G401 (cell line): ENCODE measurements around the gene GNAQ. TPM values are rescaled to one million over a fixed set of nuclear protein-coding genes. Genes with fewer than 3 reads are reported as not detected.

Experiments used
- DNase-seq: peaks from one replicate; pipeline ENCODE4 v3.0.0-alpha.2; 2015; ENCODE audit warnings: low spot score
- in situ Hi-C: cut with HindIII; loops from 2 replicates; pipeline ENCODE4 v1.10.0; 2016; ENCODE audit warnings: low sequenced_read_pairs, mixed read lengths
- total RNA-seq: library from RNA; depleted of rRNA; stranded (reverse); fragments of >200 nt; shearing (Covaris generic); gene quantifications from 2 replicates; pipeline ENCODE4 v1.2.3, GENCODE V29; 2014

Gene GNAQ
- total RNA-seq, 1 experiment from 2014 or later: 24.5 TPM

DNA sequence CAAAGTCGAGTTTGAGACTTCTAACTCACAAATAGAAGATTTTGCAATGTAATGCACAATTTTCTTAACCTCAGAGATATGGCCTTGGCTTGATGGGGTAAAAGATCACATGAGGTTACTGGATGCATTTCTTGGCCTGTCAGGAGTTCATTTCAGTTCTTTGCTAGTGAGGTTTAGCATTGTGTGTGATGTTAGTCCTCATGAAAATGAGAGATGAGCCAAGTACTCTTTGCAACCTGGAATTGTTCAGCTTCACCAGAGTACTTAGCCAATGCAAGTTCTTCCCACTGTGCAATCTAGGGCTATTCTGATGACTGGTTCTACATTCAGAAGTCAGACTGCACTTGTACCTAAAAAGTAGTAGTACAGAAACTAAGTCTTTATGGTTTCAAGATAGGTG is 24.9 kb downstream of the GNAQ start:
- no peak for DNase-seq
- in situ Hi-C loops: no loop called here

DNA sequence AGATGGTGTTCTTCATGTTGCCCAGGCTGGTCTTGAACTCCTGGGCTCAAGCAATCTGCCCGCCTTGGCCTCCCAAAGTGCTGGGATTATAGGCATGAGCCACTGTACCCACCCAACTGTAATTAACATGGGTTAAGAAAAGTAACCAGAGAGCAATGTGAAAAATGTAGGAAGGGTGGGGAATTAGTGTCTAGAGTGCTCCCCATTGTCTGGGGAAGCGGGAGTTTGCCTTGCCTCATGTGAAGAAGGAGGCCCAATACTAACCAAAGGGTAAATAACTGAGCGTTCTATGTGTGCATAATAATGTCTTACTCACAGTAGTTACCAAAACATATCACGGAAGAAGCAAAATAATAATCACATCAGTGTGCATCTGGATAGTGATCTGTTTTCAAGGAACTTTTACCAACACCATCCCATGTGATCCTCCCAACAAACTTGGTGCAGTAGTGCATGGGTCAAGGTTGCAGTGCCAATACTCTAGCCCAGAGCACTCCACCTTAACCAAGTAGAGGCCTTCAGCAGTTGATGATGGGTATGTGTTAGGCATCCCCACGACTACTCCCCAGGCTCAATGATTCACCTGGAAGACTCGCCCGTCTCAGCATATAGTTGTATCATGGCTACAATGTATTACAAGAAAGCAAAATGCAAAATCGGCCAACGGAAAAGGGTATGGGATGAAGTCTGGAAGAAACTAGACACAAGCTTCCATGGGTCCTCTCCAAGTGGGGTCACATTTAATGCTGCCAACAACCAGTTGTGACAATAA is 26.2 kb downstream of the GNAQ start:
- in situ Hi-C loops: no loop called here
- DNase-seq: no peak

DNA sequence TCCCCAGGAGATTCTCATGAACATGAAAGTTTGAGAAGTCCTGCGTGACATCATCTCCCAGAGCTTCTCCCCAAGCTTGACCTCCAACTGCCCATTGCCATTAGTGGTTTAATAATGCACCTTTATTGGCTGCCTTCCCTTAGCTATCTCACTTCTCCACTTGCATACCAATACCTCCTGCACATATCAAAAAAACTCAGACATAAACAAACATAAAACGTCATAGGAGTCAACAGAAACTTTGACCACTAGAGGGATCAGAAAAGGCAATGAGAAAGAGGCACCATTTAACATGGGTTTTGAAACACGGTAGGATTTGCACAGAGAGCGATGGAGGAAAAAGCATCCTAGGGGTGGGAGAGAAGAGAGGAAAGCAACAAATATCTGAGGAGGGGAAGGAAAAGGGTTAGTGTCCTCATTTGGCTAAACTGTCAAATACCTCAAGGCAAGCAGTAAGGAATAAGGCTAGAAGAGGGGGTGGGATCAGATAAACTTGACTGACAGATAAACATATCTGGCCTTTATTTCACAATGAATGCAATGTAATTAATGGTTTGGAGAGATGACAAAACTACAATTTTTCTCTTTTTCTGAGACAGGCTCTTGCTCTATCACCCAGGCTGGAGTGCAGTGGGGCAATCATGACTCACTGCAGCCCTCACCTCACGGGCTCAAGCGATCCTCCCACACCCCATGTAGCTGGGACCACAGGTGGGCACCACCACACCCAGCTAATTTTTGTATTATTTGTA is 27.0 kb downstream of the GNAQ start:
- no peak for DNase-seq
- in situ Hi-C loops: no loop called here

DNA sequence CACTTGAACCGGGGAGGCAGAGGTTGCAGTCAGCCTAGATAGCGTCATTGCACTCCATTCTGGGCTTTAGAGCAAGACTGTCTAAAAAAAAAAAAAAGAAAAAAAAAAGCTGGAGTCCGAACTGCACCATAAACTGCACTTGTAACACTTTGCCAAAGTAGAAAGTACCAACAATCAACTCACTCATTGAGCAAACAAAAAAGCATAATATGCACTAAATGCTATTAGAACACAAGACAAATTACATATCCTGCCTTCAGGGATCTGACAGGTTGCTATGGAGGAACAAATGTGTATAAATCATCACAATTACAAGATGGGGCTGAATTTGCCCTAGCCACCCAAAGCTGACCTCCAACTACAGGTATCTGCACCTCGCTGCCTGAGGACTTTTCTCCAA is 27.9 kb downstream of the GNAQ start:
- DNase-seq: no peak
- in situ Hi-C loops: no loop called here

DNA sequence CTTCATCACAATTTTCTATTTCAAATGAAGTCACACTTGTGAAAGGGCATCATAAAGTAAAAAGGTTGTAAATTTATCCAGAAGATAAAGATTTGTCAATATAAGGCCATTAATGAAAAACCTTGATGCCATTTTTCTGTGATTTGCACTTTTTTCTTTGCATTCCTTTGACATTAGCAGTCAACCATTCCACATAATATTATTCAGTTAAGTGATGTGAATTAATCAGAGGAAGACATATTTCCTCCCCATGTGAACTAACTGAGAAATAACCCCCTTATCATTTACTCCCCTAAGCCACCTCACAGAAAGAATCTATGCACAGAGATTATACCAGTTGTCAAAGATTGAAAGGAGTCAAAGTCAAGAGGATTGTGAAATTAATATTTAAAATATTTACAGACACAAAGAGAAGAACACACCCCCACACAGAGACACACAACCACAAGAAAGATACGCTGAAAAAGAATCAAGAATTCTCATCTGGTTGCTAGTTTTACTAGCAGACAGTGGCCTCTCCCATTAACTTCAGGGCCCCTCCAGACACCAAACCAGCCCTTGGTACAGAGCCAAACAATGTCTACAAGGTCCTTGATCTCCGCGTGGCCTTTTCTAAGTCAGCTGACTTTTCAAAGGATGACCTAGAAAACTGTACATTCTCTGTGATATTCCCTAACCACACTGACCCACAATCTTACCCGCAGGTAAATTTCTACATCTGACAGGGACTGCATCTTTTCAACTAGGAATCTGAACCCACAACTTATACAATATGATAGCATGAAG is 29.5 kb downstream of the GNAQ start:
- DNase-seq: no peak
- in situ Hi-C loops: no loop called here

DNA sequence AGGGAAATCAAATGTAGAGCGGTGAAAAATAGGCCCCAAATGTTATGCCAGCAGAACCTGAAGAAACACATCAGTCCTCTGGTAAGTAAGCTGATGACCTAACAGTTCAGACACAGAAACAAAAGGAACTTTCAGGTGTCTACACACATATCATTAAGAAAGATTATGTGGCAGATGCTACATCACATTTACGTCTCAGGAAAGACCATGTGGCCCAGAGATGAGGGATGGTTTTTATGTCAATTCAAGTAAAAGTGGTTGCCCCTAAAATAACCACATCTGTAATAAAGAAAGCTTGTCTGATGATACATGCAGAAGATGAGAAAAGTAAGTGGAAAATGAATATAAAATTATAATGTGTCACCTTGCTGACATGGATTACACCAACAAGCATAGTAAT is 31.4 kb downstream of the GNAQ start:
- in situ Hi-C loops: no loop called here
- DNase-seq: no peak

DNA sequence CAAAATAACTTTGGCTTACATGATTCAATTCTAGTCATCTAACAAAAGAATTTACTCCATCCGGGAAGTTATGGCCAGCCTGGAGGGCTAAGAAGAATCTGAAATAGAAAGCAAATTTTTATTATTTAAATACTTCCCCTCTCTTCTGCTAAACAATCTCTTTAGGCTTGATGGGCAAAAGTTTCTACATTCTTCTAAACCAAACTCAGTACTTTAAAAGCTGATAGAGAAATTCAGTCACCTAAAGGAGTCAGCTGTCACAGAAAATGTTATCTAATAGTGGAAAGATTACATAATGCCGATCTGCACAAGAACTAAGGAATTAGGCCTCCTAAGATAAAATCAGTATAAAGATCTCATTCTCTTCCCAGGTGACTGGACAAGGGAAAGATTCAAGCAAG is 32.4 kb downstream of the GNAQ start:
- DNase-seq: no peak
- in situ Hi-C loops: no loop called here

DNA sequence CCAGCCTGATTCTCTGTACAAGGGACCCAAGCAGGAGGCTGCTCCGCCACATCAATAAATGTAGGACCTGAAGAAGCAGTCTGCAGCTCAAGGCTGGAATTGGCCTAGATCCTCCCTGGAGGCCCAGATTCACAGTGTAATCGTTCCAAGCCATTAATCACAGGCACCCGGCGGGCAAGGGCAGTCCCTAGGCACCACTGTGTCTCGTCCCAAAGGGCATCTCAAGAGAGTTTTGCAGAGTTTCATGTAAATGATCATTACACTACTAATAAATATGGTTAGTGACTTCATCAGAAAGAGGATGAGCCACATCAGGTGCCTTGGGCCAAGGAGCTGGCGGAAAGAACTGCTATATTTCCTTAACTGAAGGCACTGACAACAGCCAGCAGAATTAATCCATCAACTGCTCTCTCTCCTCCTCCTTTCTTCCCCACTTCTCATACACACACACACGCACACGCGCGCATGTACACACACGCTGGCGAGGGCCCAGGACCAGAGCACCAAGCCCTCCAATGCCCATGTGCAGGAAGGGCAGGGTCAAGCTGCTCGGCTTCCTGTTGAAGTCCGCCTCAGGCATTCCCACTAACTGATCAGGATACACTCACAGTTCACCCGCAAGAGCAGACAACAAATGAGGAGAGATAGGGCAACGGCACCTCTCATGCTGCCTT is 33.9 kb downstream of the GNAQ start:
- in situ Hi-C loops: no loop called here
- no peak for DNase-seq

DNA sequence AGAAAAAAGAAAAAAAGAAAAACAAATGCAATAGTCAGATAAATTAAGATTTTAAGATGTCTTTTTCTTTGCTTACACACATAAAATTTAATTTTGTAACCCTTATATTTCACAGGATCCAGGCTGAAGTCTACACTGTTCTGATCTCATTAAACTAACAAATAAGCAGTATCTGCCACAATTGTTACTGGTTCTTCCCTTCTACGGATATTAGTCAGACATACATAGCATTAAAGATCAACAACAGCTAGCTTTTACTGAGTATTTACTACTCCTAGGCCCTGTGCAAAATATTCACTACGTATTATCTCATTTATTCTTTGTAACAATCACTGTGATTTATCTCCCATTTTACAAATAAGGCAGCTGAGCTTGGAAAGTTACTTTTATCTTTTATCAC is 34.9 kb downstream of the GNAQ start:
- in situ Hi-C loops: no loop called here

DNA sequence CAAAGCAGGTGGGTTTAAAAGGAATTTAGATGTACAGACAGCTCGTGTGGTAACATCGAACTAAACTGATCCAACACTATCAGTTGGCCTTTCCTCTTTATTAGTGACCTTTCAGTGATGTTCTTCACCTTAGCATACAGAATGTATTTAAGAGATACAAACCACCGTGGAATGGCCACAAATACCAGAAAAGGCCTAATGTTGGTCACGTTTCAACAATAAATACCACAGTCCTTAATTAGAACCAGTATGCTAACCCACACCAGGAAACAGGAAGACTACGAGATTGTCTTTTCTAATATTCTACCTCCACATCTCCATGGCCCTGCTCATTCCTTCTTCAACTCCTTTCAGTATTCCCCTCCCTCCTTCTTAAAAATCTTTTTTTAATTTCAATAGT is 40.4 kb downstream of the GNAQ start:
- in situ Hi-C loops: no loop called here
- DNase-seq: no peak

More for the DNA sequence above, 34.9 kb downstream of the GNAQ start:
- no peak for DNase-seq

DNA sequence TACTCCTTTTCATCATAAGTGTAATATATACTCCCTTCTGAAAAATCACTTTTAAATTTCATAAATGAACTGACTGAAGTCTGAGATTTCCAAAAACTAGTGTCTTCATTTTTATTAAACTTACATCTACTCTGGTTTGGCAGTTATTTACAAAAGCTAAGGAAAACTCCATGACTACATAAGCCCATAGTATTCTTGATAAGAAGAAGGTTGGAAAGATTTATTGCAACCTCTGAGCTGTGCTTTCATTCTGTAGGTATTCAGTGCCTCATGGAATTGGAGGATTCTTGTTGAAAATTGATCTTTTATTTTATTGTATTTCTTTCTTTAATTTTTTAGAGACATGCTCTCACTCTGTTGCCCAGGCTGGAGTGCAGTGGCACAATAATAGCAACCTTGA is 41.7 kb downstream of the GNAQ start:
- DNase-seq: no peak
- in situ Hi-C loops: no loop called here

DNA sequence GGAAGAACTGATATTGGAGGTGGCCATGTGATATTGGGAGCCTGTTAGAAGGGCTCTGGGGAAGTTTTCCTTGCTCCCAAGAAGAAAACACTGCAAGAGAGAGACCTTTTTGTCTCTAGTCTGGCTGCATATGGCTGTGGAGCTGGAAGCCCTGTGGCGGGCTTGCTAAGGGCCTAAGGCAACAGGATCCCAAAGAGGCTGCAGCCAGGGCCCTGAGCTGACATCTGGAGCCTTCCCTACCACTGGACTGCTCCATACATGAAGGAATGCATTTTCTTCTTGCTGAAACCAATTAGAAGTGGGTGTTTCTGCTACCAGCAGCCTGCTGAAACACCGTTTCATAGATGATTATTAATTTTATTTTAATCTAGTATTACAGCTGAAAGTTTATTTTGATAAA is 42.2 kb downstream of the GNAQ start:
- DNase-seq: no peak
- in situ Hi-C loops: no loop called here

DNA sequence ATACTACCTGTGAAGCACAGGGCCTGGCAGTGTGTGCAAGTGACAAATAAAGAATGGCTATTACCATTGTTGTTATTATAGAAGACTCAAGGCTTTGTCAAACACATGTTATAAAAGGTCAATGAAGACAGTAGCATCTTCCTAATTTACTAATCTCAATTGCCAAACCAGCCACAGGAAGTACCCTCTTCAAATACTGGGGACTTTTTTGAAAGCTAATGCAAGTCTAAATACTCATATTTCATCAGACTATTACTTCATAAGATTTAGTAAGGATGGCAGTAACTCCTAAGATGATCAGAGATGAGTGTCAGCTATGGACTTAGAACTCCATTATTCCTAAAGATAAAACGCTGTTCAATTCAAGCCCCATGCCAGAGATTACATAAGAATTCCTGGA is 43.0 kb downstream of the GNAQ start:
- no peak for DNase-seq
- in situ Hi-C loops: no loop called here

DNA sequence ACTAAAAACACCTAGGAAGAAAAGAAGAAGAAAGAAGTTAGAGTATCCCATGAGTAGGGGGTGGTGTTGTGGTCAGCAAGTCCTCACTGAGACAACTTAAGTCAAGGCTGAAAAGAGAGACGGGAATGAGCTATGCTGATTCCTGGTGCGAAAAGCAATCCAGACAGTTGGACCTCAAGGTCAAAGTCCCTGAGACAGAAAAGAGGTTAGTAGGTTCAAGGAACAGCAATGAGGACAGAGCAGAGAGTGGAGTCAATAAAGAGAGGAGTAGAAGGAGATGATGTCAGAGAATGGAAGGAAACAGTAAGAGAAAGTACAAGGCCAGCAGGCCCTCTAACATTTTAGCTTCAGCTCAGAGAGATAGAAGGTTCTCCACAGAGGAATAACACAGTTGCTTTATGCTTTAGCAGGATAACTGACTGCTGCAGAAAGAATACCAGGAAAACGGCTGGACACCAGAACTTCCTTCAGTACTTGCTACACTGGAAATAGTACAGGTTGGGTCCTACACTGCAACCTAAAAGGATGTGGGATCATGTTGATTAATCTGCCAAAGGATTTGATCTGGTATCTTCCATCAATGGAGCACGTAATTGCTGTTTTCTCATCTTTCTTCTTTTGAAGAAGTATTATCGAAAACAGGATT is 43.6 kb downstream of the GNAQ start:
- no peak for DNase-seq
- in situ Hi-C loops: no loop called here

DNA sequence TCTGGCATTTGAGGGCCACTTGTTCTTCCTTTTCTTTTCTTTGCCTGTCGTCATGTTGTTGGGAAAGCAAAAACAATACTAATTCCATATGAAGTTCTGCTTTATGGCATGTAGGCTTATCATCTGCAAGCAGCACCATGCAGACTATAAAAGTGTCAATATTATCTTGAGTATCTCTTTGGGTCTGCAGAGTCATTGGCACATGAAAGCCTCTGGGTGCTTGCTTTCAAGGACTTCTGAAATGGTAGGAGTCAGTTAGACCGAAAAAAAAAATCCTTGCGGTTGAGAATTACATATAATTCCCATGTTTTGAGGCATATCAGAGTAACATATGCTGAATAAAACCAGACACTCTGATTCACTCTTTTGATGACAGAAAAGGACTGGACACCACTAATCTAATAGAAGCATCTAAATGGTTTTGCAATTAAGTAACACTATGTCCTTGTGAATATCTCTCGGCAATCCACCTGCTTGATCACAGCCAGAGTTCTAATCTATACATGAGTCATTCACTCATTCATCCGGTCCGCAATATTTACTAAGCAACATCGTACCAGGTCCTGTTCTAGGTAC is 44.4 kb downstream of the GNAQ start:
- no peak for DNase-seq
- in situ Hi-C loops: no loop called here

DNA sequence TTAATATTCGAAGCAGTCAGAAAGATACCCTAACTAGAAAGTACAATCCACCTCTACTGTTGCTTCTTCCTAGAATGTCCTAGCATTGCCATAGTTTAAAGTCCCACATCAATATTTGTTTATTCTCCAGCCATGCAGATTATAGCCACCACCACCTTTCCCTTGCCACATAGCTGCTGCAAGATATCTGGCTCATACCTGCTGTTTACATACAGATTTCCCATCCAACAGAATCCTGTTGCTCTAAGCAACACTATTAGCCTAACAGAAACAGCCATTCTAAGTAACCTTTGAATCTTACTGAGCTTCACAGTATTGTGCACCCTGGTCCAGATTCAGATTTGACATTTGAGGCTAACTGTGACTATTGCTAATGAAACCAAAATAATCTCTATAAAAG is 45.6 kb downstream of the GNAQ start:
- in situ Hi-C loops: no loop called here
- no peak for DNase-seq

DNA sequence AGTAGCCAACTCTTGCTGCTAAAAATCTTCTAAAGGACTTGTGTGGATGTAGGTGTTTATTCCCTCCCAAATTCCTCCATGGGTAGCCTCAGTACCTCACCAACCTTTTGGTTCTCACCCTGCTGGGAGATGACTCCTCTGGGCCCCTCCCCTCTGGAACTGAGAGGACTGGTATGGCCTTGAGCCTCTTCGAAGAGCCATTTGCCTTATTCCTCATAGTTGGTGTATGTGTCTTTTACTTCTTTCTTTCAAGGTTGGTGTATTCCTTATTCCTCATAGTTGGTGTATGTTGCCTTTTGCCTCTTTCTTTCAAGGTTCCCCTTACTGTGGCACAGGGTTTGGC is 48.3 kb downstream of the GNAQ start:
- DNase-seq: no peak
- in situ Hi-C loops: no loop called here

DNA sequence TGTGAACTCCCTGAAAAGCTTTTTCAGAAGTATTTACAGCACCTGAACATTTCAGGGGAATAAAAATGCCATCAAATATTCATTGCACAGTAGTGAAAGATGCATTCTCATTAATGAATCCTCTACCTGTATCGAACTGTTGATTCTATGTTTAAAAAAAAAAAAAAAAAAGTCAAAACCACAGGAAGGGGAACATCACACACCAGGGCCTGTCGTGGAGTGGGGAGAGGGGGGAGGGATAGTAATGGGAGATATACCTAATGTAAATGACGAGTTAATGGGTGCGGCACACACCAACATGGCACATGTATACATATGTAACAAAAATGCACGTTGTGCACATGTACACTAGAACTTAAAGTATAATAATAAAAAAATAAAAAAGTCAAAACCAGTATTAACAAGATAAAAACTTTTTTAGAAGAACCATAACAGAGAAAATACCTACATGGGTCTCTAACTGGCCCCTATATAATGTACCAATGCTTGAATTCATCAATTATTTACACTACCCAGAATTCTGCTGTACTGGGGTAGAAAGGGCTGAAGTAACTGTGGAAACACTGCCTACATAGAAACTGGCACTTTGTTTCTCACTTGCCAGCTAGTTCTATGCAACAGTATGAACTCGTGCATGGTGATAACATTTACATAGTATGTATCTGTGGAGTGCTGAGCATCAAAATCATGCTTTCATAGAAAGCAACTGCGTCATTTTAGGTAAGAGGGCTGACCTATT is 48.9 kb downstream of the GNAQ start:
- no peak for DNase-seq
- in situ Hi-C loops: no loop called here
